Measurements from ENCODE around the gene CCDC185. TPM values are rescaled to one million over a fixed set of nuclear protein-coding genes. Genes with fewer than 3 reads are reported as not detected.

CCDC185 gene
- total RNA-seq, 1 donor from 2014 or later: not detected

DNA sequence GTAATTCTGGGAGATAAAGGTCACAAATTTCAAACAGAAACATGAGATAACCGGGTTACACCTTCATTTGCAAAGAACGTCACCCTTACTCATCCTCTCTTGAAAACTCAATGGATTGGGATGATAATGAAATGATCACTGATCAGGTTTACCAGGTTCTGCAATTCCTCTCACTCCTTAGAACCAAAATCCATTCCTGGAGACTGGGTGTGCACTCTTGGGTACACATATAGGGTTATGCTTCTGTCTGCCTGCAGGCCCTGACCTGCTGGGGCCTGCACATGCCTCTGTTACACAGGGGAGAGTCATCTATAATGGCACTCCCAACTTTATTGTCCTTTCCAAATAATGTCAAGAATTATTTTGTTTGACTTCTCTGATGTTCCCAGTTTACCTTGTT is 37.5 kb upstream of the CCDC185 start:
- H3K27me3 Mint-ChIP-seq: peaks cover 68% of the 10 kb centered on the region
- no peak for TF ChIP-seq CTCF (conservative IDR thresholded peaks at IDR 0.05)
- no peaks in the 10 kb centered on the region for H3K9me3 Mint-ChIP-seq
- no peaks in the 10 kb centered on the region for H3K36me3 Mint-ChIP-seq
- DNase-seq (ENCODE audit: extremely low spot score, unreplicated experiment): no peak
- H3K4me1 Mint-ChIP-seq (ENCODE audit: unreplicated experiment): no peaks in the 10 kb centered on the region
- no peak overlapping the region for H3K4me3 Mint-ChIP-seq
- no peak overlapping the region for H3K27ac Mint-ChIP-seq

DNA sequence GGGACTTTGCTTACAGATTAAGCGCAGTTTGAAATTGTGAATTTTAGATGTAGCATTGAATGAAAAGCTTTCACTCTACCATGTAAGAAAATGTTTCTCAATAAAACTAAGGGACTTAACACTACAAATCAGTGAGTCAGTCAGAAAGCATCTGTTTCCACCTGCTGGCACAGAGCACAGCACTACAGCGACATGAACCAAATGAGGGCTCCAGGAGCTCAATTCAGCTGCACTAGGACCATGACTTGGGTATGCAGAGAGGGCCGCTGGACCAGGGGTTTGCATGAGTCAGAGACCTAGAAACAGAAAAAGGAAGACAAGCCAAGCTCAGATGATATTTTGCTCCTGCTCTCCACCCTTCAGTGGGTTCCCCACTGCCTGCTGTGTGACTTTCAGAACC is 34.4 kb upstream of the CCDC185 start:
- Mint-ChIP-seq H3K36me3 (no peaks in the 10 kb centered on the region), H3K27me3 (peaks cover 76% of the 10 kb centered on the region), H3K4me3 (no peak overlapping the region), H3K27ac (no peak overlapping the region), H3K9me3 (no peaks in the 10 kb centered on the region), H3K4me1 (ENCODE audit: unreplicated experiment) (peaks cover 12% of the 10 kb centered on the region)
- no peak for TF ChIP-seq CTCF (conservative IDR thresholded peaks at IDR 0.05)
- no peak for DNase-seq (ENCODE audit: extremely low spot score, unreplicated experiment)

DNA sequence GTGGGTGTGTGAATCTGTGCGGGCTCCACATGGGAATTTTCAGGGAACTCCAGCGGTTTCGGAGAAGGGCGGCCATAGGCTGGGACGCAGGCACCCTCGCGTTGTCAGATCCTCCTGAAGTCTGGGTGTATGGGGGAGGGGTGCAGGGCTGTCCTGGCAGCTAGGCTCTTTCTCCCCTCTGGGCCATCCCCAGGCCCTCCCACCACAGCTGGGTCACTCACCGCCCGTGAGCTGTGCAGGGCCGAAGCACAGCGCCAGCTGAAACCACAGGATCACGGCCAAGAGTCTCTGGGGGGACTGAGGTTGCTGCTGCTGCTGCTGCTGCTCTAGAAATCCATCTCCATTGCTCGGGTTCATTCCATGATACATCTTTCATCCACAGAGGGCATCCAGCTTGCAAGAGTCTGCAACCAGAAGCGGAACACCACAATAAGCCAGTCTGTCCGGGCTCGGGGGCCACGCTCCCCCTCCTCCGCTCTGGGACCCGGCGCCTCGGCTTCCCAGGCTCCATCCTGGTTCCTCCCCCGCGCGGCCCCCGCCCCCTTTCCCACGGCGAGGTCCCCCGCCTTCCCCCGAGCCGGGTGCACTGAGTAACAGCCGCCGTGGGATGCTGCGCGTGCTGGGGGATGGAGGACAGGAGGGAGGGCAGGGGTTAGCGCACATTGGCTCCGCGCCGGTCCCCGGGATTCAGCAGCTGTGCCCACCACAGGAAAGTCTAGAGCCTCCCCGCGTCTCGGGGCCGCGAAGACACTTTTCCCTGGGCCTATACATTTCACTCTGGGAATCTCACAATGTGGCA is 30.0 kb upstream of the CCDC185 start:
- Mint-ChIP-seq H3K27me3 (peaks cover 72% of the 10 kb centered on the region), H3K4me3 (peak overlapping the region; percentile 88), H3K27ac (peak overlapping the region; percentile 36), H3K9me3 (no peaks in the 10 kb centered on the region), H3K36me3 (no peaks in the 10 kb centered on the region), H3K4me1 (ENCODE audit: unreplicated experiment) (peaks cover 12% of the 10 kb centered on the region)
- TF ChIP-seq CTCF (conservative IDR thresholded peaks at IDR 0.05): no peak
- DNase-seq (ENCODE audit: extremely low spot score, unreplicated experiment): no peak

DNA sequence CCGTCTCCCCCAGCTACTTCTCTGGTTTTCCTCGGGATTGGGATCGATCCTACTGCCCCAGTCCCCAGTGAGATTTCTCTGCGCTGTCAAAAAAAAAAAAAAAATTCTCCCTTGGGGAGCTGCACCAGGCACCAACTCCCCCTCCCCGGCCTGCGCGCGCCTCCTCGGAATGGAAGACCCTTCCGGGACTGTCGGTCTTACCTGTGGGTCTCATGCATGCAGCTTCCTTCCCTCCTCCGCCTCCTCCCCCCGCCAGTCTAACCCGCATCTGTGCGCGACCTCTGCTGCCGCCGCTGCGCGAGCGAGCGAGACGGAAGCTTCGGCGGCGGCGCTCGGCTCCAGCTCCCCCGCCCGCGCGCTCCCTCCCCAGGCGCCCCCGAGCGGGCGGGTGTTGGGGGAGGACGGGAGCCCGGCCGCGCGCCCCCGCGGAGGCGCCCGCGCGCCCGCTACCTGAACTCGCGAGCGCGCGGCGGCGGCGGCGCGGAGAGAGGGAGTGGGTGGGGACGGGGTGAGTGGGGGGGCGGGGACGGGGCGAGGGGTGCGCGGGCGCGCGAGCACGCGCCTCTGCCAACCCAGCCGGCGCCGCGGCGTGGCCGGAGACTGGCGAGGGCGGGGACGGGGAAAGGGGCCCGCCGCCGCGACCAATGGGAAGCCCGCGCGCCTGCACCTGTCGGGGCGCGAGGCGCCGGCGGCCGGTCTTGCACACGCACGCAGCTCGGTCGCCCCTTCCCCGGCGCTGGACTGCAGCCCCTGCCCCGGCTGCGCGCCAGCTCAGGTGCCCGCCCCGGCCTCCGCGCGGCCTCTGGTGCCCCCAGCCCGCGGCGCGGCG is 29.1 kb upstream of the CCDC185 start, which contains the start of gene SUSD4:
Gene SUSD4 (minus strand): TSS at position 321 of the 829 bp plus-strand sequence. CDS start 751 bp downstream, outside the sequence.
- H3K36me3 Mint-ChIP-seq: no peaks in the 10 kb centered on the region
- H3K27me3 Mint-ChIP-seq: peaks cover 68% of the 10 kb centered on the region
- H3K4me3 Mint-ChIP-seq: peak within 1 kb of the TSS; percentile 88
- DNase-seq (ENCODE audit: extremely low spot score, unreplicated experiment): peak; percentile 76
- no peak for TF ChIP-seq CTCF (conservative IDR thresholded peaks at IDR 0.05)
- H3K4me1 Mint-ChIP-seq (ENCODE audit: unreplicated experiment): peaks cover 12% of the 10 kb centered on the region
- peak within 1 kb of the TSS; percentile 36 for H3K27ac Mint-ChIP-seq
- H3K9me3 Mint-ChIP-seq: no peaks in the 10 kb centered on the region

GRCh38 chr1:223364685-223365382 is 28.4 kb upstream of the CCDC185 start:
- no peak for TF ChIP-seq CTCF (conservative IDR thresholded peaks at IDR 0.05)
- peak; percentile 72 for DNase-seq (ENCODE audit: extremely low spot score, unreplicated experiment)
- peaks cover 65% of the 10 kb centered on the region for H3K27me3 Mint-ChIP-seq
- no peaks in the 10 kb centered on the region for H3K9me3 Mint-ChIP-seq
- peak overlapping the region; percentile 82 for H3K4me3 Mint-ChIP-seq
- H3K36me3 Mint-ChIP-seq: no peaks in the 10 kb centered on the region
- no peak overlapping the region for H3K27ac Mint-ChIP-seq
- peaks cover 12% of the 10 kb centered on the region for H3K4me1 Mint-ChIP-seq (ENCODE audit: unreplicated experiment)
